AML-193 (cell line): ENCODE results near the gene KNDC1.
"Not testable (repeated sequence)": the region's sequence is repeated elsewhere in the genome, so short reads cannot be mapped to it uniquely, and the experiment has no call there.

Source experiments
- DNase-seq, 2 experiments: peaks; one replicate each; lab custom pipeline; 2025; lab: John Stamatoyannopoulos, UW

KNDC1 gene

DNA sequence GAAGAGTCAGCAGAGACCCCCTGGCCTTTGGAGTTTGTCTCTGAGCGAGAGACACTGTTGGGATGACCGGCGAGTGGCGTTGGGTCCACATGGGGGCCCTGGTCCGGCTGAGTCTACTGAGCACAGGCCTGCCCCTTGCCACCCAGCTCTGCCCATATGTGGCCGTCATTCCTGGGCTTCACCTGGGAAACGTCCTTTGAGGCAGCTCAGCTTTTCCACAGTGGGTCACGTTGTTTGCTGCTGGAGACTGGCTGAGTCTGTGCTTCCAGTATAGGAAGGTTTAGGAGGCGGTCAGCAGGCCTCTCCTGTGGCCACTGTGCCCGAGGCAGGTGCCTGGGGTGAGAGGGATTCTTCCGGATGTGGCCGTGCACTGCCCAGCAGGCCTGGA is 99.6 kb downstream of the KNDC1 start:
- DNase-seq = no peak

DNA sequence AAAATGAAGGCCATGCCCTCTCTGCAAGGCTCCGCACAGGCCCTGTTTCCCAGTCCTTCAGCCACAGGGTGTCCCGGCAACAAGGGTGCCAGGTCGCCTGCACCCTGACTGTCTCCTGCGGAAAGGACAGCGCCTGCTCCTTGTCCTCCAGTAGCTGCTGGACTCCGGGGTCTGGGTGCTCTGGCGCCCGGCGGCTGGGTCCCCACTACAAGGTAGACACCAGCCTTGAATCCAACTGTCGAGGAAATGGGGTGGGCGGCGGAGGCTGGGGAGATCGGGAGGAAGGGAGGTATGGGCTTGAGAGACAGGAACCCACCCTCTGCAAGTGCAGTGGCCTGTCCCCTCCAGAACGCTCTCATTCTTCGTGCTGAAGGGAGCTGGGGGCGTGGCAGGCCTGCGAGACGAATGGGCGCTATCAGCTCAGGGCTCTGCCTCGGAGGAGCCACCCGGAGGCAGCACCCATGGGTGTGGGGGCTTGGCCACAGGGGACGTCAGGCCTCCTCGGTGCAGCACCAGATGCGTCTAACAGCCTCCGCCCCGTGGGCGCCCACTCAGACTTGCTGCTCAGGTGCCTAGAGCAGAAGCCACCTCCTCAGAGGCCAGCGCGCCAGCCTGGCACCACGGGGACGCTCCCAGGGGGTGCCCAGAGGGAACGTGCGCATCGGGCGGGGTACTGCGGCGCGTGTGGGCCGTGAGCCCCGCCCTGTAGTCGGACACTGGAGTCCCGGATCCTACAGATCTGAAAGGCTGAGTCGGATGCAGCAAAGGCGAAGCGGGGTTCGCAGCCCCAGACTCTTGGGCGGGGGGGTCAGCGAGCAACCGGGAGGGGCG is 101.1 kb downstream of the KNDC1 start:
- no peak for DNase-seq

DNA sequence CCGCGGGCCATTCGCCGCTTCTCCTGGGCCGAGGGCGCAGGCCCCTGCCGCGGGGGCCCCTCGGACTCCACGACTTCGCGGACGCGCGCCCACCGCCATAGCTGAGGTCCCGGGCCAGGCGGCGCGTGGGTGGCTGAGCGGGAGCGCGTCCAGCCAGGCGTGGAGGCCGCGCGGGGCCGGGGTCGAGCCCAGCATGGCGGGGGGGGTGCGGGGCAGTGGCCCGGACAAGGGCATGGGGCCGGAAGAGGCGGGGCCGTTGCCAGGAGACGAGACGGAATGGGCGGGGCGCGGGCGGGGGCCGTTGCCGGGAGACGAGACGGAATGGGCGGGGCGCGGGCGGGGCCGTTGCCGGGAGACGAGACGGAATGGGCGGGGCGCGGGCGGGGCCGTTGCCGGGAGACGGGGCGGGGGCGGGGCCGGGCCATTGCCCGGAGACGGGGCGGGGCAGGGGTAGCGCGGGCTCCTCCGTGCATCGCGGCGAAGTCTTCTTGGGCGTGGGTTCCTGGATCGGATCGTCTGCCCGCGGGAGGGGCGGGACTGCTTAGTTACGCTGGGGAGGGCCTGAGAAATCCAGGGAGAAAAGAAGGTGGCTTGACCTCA is 101.8 kb downstream of the KNDC1 start:
- DNase-seq = no peak

DNA sequence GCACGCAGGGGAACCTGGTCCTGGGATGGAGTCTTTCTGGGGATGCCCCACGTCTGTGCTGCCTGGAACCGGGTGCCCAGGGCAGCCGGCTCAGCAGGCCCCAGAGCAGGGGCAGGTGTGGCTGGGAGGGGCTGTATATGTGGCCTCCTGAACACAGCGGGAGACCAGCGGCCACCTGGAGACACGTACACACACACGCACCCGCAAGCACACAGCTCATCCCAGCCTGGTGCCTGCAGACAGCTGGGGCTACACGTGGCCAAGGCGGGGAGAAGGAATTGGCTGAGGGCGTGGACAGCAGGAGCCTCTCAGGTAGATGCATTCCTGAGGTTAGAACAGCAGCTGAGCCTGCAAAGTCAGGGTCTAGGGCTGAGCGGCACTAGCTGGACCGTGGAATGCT is 102.7 kb downstream of the KNDC1 start:
- no peak for DNase-seq

DNA sequence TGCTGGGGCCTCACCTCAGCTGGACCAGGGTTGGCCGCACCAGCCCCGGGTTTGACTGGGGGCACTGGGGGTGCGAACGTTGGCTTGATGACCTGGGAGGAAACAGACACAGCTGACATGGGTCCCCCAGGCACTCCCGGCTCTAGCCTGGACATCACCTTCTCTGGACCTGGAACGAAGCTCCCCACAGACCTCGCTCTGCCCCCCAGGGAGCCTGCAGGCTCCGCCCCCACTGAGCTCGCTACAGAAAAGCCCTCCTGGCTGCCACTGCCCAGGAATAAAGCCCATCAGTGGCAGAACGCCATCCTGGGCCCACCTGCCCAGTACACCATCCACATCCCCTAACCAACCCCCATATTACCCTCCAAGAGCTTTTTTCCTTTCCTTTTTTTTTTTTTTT is 103.7 kb downstream of the KNDC1 start:
- DNase-seq = no peak

DNA sequence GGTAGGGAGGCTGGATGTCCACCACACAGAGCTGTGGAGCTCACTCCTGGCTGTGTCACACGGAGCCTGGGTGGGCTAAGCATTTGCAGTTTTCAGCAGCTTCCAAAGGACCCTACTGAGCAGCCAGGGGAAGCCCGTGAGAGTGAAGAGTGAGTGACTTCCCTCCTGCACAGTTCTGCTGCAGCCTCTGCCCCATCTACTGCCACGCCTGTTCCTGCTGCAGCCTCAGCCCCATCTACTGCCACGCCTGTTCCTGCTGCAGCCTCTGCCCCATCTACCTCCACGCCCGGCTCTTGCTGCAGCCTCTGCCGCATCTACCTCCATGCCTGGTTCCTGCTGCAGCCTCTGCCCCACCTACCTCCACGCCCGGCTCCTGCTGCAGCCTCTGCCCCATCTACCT is 104.4 kb downstream of the KNDC1 start:
- DNase-seq = no peak

DNA sequence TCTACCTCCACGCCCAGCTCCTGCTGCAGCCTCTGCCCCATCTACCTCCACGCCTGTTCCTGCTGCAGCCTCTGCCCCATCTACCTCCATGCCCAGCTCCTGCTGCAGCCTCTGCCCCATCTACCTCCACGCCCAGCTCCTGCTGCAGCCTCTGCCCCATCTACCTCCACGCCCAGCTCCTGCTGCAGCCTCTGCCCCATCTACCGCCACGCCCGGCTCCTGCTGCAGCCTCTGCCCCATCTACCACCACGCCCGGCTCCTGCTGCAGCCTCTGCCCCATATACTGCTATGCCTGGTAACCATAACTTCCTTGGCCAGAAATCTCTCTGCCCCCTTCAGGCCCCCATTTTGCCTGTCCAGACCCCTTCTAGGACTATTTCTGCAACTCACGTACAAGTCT is 105.0 kb downstream of the KNDC1 start:
- DNase-seq = not testable (repeated sequence)

DNA sequence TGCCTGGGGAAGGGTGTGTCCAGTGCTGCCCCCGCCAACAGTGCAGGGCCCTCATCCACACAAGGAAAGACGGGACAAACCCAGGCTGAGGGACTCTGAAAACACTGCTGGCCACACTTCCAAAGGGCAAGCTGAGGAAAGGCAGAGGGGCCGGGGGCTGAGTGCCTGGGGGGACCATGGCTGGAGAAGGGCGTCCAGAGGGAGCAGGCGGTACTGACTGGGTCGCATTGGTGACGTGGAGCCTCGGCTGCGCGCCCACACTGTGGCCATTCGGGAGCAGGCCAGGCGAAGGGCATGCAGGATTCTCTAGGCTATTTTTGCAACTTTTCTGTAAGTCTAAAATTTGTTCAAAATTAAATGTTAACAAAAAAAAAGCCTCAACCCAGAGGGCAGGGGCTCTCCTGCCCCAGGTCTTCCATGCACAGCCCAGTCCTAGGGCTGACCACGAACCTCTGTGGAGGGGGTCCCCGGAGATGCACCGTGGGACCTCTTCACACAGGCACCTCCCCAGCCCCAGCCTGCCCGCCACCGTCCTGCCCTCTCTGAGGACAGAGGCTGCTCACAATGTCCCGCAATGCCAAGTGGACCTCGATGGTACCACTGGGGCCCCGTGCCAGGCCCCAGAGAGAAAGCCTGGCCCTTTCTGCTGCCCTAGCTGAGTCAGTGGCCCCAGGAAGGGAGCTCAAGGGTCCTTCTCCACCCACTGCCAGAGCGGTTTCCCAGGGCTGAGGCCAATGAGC is 106.2 kb downstream of the KNDC1 start:
- DNase-seq = no peak

DNA sequence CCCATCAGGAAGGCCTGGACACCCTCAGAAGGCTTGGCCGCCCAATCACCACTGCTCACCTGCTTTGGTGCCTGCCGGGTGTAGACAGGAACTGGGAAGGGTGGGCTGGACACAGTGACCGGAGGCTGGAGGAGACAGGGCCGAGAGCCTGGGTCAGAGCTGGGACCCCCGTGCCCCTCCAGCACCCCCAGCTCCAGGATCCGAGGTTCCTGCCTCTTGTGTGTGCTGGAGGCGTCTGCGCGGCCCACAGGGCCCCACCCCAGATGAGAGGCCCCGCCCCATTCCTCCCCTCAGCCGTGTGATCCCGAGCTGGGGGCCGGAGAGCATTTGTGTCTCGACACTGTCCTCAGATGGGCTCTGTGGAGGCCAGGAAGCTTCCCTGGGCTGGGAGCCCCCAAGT is 107.3 kb downstream of the KNDC1 start:
- DNase-seq = no peak

DNA sequence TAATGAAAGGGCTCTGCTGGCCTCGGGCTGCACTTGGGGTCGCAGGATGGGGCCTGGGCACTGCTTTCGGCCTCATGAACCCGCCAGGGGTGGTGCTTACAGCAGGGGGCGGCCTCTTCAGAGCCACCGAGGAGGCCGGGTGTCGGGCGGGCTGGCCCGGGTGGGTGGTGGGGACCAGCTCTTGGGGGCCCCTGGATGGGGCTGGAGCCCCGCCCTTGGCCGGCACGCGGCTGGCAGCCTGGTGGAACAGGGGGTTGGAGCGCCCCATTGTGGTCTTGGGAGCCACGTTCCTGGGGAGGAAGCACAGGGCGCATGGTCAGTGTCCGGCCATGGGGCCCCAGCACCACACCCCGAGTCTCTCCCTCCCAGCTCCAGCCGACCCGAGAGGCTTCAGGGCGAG is 107.8 kb downstream of the KNDC1 start:
- no peak for DNase-seq

DNA sequence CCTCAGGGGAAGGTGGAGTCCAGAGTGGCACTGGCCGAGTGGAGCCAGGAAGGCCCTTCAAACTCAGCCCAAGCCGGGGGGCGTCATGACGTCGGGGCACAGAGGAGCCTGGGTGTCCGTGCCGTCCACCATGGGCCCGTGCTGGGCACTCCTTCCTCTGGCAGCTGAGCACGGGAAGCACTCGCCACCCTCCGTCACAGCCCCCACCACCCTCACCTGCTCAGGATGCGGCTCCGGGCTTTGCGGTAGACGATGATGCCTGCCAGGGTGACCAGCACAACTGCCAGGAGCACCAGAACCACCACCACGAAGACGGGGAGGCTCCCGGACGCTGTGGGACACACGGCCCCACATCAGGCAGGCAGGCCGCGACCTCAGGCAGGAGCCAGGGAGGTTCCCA is 108.5 kb downstream of the KNDC1 start:
- DNase-seq = no peak

DNA sequence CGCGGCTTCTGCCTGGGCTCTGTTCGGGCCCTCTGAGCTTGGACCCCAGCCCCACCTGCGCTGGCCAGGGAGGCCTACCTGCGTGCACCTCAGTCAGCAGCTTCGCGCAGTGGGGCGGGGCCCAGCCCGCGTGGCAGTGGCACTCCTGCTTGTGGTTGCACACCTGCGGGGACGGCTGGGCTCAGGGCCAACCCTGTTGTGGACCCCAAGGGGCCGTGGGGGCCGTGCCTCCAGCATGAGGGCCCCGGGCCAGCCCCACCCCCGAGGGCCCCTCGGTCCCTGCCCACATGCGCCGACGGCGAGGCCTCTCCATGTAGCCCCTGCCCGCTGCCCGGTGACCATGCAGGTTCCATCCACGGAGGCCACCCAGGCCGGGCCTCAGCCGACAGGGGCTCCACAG is 109.3 kb downstream of the KNDC1 start:
- DNase-seq = no peak

DNA sequence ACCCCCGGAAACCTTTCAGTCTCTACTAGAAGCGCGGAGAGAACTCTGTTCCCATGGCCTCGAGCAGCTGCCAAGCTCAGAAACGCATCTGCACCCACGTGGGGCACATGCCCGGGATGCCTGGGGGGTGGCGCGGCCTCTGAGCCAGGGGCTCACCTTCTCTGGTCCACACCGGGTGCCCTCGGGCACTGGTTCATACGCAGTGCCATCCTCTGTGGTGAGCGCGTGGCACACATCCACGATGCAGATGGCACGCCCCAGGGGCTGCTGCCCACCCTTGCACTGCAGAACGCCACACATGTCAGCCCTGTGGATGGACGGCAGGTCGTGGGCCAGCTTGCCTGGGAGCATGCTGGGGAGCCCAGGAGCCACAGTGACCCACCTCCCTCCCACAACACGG is 110.2 kb downstream of the KNDC1 start:
- DNase-seq = no peak

DNA sequence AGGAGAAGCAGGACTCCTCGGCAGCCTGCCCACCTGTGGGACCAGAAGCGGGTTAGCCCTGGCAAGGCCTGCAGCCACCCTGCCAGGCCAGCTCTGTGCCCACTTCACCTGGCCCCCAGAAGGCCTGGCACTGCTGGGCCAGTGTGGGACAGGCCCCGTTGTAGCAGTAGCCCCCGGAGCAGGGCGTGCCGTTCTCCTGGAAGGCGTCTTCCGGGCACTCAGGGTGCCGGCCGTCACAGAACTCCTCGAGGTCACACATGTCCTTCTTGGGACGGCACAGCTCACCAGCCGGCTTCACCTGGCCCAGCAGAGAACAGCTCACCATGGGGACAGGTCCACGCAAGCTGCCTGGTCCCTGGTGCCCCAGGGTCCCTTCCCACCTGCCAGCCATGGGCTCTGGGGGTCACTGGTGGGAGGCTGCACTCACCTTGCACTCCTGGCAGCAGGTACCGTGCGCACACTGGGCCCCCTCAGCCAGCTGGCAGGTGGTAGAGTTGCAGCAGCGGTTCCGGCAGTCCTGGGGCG is 110.8 kb downstream of the KNDC1 start:
- no peak for DNase-seq

DNA sequence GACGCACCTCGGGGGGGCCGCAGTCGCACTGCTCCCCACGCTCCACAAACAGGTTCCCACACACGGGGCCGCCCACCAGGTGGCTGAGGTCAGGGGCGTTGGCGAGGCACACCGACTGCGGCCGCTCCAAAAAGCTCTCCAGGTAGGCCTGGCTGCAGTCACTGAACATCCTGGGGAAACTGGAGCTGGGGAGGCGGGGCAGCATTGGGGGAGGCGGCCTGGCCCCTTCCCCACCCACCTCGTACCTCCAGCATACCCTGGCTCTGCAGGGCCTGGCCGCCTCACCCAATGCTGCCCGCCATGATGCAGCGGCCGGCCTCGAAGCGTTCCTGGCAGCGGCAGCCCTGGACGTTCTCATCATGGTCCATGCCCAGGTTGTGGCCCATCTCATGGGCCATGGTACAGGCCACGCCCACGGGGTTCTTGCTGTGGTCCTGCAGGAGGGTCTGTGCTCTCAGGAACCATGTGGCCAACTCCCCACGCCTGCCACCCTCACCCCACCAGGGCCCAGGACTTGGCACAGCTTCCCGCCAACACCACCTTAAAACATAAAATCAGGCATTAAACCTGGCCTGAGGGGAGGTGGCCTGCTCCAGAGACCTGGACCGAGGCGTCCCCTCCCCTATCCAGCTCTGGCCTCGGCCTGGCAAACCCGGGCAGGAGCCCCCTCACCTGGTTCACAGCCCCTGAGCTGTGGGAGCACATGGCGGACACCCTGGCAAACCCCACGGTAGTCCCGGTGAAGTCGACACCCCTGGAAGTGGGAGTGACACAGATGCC is 111.7 kb downstream of the KNDC1 start:
- DNase-seq = no peak

DNA sequence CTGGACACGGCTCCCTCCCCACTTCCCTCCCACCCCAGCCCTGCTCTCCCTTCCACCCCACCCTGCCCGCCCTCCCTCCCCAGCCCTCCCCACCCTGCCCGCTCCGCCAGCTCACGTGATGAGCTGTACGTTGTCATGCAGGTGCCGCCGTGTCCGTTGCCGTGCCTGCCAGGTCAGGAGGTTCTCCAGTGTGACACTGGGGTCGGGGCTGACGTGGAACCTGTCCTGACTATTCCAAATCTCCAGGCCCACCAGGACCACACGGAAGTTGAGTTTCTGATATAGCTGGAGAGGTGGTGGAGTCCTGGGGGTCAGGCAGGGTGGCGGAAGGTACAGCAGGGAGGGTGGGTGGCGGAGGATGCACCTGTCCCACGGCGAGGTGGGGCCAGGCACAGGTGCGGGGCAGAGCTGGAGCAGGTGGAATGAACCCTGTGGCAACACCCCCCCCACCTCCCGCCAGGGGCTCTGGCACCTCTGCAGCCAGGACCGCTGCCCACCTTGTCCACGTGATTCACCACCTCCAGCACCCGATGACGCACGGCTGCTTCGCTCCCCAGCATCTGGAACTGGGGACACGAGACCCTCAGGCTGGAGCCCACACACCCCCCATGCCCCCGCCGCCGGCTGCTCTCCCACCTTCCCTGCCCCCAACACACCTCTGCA is 112.4 kb downstream of the KNDC1 start:
- no peak for DNase-seq

DNA sequence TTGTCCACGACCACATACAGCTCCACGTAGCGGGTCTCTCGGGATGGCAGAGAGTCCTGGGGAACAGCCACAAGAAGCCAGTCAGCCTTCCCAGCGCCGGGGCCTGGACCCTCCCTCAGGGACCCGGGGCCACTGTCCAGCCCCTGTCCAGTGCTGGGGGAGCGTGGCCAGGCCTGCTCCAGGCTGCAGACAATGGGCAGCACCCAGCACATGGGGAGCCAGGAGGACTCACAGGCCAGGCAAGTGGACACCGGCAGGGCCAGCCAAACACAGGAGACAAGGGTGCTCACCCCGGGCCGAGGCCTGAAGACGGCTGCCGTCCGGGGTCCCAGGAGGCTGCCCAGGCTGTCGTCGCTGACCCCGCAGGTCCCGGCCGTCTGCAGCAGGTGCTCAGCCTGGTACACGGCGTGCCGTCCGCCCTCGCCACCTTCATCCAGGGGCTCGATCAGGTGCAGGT is 113.0 kb downstream of the KNDC1 start:
- no peak for DNase-seq

DNA sequence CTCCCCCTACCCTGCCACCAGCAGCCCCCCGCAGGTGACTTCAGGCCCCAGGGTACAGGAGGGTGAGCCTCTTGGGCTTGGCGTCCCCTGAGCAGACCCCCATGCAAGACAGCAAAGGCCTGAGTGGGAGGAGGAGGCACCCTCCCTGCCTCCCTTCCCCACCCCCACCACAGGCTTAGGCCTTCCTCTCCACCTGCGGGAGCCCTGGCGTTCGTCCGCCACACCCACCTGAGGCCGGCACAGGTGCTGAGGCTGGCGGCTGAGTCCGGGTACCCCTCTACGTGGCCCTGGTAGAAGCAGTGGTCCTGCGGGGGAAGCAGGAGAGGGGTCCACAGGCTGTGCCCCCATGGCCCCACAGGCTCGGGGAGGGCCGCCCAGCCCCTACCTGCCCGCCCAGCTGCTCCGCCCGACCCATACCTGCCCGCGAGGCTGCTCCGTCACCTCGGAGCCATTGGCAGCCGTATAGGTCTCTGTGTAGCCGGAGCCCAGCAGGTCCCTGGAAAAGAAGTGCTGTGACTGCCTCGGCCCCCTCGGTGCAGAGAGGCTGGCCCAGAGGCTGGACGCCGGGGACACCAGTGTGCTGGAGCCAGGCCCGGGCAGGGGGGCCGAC is 113.6 kb downstream of the KNDC1 start:
- DNase-seq = no peak

DNA sequence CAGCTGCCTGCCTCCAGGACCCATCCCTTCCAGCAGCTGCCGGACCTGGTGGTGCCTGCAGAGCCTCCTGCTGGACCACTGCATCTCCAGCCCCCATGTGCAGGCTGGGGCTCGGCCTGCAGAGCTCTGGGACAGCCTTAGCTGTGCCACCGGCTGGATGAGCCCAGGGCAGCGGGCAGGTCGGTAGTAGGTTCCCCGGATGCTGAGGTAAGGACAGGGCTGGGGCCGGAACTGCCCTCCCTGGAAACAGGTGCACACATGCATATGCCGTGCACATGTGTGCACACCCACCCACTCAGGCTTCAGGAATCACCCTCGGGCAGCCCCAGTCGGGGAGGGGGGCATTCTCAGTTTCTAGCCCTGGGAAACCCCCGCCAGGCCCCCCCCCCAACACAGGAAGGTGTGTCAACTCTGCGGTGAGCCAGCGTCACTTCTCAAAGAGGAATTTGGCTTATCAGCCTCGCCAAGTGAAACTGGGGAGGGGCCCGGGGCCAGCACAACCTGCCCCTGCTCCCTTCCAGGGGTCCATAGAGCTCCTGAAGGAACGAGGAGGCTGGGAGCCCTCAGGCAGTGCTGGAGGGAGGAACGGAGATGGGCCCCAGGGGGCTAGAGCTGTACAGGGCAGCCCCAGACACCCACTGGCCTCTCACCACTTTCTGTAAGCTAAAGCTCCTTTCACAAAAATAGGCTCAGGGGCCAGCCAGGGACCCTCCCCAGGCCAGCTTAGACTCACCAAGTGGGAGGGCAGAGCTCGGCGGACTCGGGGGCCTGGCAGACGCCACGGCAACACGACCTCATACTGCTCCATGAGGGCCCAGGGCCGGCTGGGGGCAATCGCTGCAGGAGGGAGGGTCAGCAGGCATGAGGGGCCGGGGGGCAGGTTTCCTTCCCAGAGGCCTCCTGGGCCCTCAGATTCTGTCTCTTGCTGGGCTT is 115.0 kb downstream of the KNDC1 start:
- peak in 1 of 2 experiments; percentile 25 for DNase-seq

DNA sequence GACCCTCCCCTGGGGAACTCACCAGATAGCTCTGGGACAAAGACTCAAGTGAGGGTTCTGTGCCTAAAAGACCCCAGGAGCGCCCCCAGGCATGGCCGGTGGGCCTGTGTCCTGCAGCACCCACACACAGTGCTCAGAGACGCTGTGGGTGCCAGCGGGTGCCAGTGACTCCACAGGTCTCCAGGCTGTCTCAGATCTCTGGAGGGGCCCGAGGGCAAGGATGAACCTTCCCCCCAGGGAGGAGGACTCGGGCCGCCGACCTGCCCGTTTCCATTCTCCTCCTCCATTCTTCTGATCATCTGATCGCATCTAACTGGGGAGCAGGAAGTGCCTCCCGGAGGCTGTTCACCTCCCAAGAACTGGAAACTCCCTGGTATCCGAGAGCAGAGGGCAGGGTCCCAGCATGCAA is 115.7 kb downstream of the KNDC1 start:
- no peak for DNase-seq
